ENCODE data around the gene IGF2BP2.
"Not testable (repeated sequence)": the region's sequence is repeated elsewhere in the genome, so short reads cannot be mapped to it uniquely, and the experiment has no call there.

The IGF2BP2 gene

GRCh38 chr3:185708392-185708791, 116.5 kb downstream of the IGF2BP2 start:
- no peak for DNase-seq

- no peak for DNase-seq
These were observed 119.3 kb downstream of the IGF2BP2 start for GRCh38 chr3:185705498-185705897.

- DNase-seq, result no peak
These were observed 122.3 kb downstream of the IGF2BP2 start for GRCh38 chr3:185702262-185703225.

GRCh38 chr3:185701611-185702261, 123.1 kb downstream of the IGF2BP2 start:
- DNase-seq, result no peak

- no peak for DNase-seq
These were observed 124.9 kb downstream of the IGF2BP2 start for GRCh38 chr3:185699927-185700326.

- not testable (repeated sequence) for DNase-seq
These were observed 127.6 kb downstream of the IGF2BP2 start for GRCh38 chr3:185697228-185697627.

GRCh38 chr3:185696039-185696438, 128.8 kb downstream of the IGF2BP2 start:
- no peak for DNase-seq

- no peak for DNase-seq
These were observed 130.7 kb downstream of the IGF2BP2 start for GRCh38 chr3:185693985-185694653.

GRCh38 chr3:185691622-185692021, 133.2 kb downstream of the IGF2BP2 start:
- no peak for DNase-seq

- DNase-seq, result no peak
These were observed 137.5 kb downstream of the IGF2BP2 start for GRCh38 chr3:185687271-185687878.

GRCh38 chr3:185685231-185686035, 139.4 kb downstream of the IGF2BP2 start:
- DNase-seq, result no peak

GRCh38 chr3:185680231-185680630, 144.6 kb downstream of the IGF2BP2 start:
- DNase-seq, result no peak

GRCh38 chr3:185678027-185678426, 146.8 kb downstream of the IGF2BP2 start:
- DNase-seq, result no peak

- DNase-seq, result no peak
These were observed 147.6 kb downstream of the IGF2BP2 start for GRCh38 chr3:185677146-185677829.

GRCh38 chr3:185667574-185667973, 157.3 kb downstream of the IGF2BP2 start:
- no peak for DNase-seq

GRCh38 chr3:185663929-185664328, 160.9 kb downstream of the IGF2BP2 start:
- no peak for DNase-seq

- no peak for DNase-seq
These were observed 163.1 kb downstream of the IGF2BP2 start for GRCh38 chr3:185661772-185662171.

- not testable (repeated sequence) for DNase-seq
These were observed 163.5 kb downstream of the IGF2BP2 start for GRCh38 chr3:185661296-185661695.

GRCh38 chr3:185659942-185660921, 164.6 kb downstream of the IGF2BP2 start:
- peak; percentile 75 for DNase-seq

- DNase-seq, result no peak
These were observed 165.9 kb downstream of the IGF2BP2 start for GRCh38 chr3:185658943-185659342.

All from stimulated activated CD4-positive, alpha-beta T cell treated with anti-CD3 and anti-CD28 coated beads, Interleukin-15, amount 100 ng/mL, for 24 hours (primary cell).